ENCODE measurements around the gene PRKAG2.

The PRKAG2 gene

DNA sequence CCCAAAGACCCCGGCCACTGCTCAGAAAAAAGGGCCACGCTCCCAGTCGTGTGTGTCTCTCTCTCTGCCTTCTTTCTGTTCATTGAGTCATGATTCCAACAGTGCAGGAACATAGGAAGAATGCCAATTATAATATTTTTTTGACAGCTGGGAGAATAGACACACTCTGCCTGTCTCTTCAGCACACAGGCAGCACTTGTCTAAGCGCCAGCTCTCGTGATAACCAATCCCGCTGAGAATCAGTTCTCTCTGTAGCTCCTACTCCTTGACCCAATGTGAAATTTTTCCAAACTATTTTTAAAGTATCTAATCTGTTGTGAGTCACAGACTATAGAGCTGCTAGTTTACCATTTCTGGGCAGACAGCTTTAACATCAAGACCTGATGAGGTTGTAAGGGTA, 211.5 kb downstream of the PRKAG2 start:
- Histone ChIP-seq H3K4me1 (ENCODE audit: insufficient read depth, low read length) (peaks cover 12% of the 10 kb centered on the region), H2AFZ (ENCODE audit: low read depth, low read length) (no peak overlapping the region), H3K4me3 (ENCODE audit: low read length) (no peak overlapping the region)

DNA sequence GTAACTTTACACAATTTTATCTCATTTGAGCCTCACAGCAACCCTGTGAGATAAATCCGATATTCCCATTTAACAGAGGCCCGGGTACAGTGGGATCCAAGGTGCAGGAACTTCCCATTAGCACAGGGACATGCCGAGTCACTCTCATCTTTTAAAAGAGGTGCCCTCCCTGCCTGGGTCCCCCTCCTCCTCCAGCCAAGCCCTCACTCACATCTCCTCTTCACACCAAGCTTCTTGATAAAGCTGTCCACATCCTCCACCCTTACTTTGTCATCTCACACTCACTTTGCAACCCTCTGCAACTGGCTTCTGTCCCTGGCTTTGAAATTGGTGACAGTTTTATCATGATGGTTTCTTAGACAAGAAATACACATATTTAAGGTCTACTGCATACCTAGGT, 212.6 kb downstream of the PRKAG2 start:
- Histone ChIP-seq H3K36me3 (ENCODE audit: insufficient read depth, low read length) (no peaks in the 10 kb centered on the region), H3K4me1 (ENCODE audit: insufficient read depth, low read length) (peaks cover 12% of the 10 kb centered on the region), H3K27me3 (ENCODE audit: insufficient read depth, low read length) (no peaks in the 10 kb centered on the region), H2AFZ (ENCODE audit: low read depth, low read length) (no peak overlapping the region), H3K9me3 (ENCODE audit: low read length) (no peaks in the 10 kb centered on the region), H3K4me3 (ENCODE audit: low read length) (no peak overlapping the region)

More for the DNA sequence above, 211.5 kb downstream of the PRKAG2 start:
- Histone ChIP-seq H3K9me3 (ENCODE audit: low read length) (no peaks in the 10 kb centered on the region), H3K27me3 (ENCODE audit: insufficient read depth, low read length) (no peaks in the 10 kb centered on the region), H3K36me3 (ENCODE audit: insufficient read depth, low read length) (no peaks in the 10 kb centered on the region)

DNA sequence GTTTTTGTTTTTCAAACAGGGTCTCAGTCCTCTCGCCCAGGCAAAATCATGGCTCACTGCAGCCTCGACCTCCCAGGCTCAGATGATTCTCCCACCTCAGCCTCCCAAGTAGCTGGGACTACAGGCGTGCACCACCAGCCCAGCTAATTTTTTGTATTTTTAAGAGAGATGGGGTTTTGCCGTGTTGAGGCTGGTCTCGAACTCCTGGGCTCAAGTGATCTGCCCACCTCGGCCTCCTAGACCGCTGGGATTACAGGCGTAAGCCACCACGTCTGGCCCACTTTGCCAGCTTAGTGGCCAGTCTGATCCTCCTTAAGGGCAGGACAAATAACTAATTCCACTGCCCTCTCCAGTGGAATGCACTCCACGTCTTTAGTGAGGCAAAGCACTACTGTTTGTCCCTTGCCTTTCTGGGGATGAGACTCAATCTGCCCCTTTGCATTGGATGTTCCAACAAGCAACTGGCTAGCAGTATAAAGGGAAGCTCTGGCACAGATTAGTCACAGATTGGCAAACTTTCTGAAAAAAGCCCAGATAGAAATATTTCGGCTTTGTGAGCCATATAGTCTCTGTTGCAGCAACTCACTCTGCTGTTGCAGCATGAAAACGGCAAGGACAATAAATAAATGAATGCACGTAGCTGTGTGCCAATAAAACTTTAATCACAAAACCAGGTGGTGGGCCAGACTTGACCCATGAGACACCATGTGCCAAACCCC, 213.4 kb downstream of the PRKAG2 start:
- no peaks in the 10 kb centered on the region for H3K27me3 ChIP-seq (ENCODE audit: insufficient read depth, low read length)
- H3K36me3 ChIP-seq (ENCODE audit: insufficient read depth, low read length): no peaks in the 10 kb centered on the region
- H2AFZ ChIP-seq (ENCODE audit: low read depth, low read length): no peak overlapping the region
- H3K4me3 ChIP-seq (ENCODE audit: low read length): no peak overlapping the region
- no peaks in the 10 kb centered on the region for H3K9me3 ChIP-seq (ENCODE audit: low read length)
- H3K4me1 ChIP-seq (ENCODE audit: insufficient read depth, low read length): peaks cover 12% of the 10 kb centered on the region

DNA sequence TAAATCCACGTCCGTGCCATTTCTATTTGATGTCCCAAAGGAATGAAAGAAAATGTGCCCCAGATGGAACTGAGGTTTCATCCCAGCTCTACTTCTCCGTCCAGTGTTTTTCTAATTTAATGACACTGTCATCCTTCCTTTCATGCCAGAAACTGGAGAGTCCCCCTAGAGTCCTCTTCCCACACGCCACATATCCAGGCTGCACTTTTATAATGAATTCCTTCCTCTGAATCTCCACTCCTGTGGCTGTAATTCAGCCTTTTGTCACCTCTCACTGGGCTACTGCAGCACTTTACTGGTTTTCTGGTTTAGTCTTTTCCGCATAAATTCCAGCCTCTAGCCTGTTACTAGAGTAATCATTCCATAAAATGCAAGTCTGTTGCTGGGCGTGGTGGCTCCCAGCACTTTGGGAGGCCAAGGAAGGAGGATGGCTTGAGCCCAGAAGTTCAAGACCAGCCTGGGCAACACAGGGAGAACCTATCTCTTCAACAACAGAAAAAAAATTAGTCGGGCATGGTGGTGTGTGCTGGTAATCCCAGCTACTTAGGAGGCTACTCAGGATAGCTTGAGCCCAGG, 214.6 kb downstream of the PRKAG2 start:
- Histone ChIP-seq H3K4me3 (ENCODE audit: low read length) (no peak overlapping the region), H3K9me3 (ENCODE audit: low read length) (no peaks in the 10 kb centered on the region), H3K27me3 (ENCODE audit: insufficient read depth, low read length) (no peaks in the 10 kb centered on the region), H3K36me3 (ENCODE audit: insufficient read depth, low read length) (no peaks in the 10 kb centered on the region), H2AFZ (ENCODE audit: low read depth, low read length) (no peak overlapping the region), H3K4me1 (ENCODE audit: insufficient read depth, low read length) (peaks cover 12% of the 10 kb centered on the region)

DNA sequence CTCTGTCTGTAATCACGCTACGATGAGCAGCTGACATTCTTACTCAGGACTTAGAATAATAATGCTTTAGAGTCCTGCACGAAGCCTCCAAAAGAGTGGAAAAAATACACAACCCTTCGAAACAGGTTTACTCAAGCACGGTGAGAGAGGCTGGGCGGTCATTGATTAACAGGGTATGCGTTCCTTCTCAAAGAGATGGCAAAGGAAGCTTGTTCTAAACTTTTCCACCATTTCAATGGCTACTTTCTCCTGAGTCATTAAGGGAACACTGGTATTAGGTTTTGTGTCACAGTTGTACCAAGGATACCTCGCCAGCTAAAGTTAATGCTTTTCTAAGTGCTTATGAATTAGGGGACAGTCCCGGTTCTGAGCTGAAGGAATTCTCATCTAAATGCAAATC, 215.3 kb downstream of the PRKAG2 start:
- peaks cover 12% of the 10 kb centered on the region for H3K4me1 ChIP-seq (ENCODE audit: insufficient read depth, low read length)
- no peak overlapping the region for H2AFZ ChIP-seq (ENCODE audit: low read depth, low read length)
- no peak overlapping the region for H3K4me3 ChIP-seq (ENCODE audit: low read length)
- H3K27me3 ChIP-seq (ENCODE audit: insufficient read depth, low read length): no peaks in the 10 kb centered on the region
- no peaks in the 10 kb centered on the region for H3K9me3 ChIP-seq (ENCODE audit: low read length)
- H3K36me3 ChIP-seq (ENCODE audit: insufficient read depth, low read length): no peaks in the 10 kb centered on the region

DNA sequence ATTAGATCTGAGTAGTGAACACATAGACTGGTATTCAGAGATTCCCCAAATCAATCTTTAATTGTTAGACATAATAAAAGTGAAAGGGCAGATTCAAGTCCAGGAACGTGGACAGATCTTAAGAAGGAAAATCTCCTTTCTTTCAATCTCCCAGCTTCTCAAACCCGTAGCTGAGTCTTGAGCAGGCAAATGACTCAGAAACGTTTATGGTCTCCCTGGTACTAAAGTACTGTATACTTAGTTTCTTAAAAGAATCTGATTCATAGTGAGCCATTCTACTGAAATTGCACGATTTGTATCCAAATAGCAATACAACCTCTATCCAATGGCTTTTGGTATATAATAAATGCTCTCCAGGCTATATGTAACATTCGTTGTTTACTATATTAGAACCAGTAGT, 216.8 kb downstream of the PRKAG2 start:
- no peak overlapping the region for H2AFZ ChIP-seq (ENCODE audit: low read depth, low read length)
- no peaks in the 10 kb centered on the region for H3K36me3 ChIP-seq (ENCODE audit: insufficient read depth, low read length)
- H3K4me3 ChIP-seq (ENCODE audit: low read length): no peak overlapping the region
- H3K4me1 ChIP-seq (ENCODE audit: insufficient read depth, low read length): peaks cover 3% of the 10 kb centered on the region
- no peaks in the 10 kb centered on the region for H3K9me3 ChIP-seq (ENCODE audit: low read length)
- no peaks in the 10 kb centered on the region for H3K27me3 ChIP-seq (ENCODE audit: insufficient read depth, low read length)

DNA sequence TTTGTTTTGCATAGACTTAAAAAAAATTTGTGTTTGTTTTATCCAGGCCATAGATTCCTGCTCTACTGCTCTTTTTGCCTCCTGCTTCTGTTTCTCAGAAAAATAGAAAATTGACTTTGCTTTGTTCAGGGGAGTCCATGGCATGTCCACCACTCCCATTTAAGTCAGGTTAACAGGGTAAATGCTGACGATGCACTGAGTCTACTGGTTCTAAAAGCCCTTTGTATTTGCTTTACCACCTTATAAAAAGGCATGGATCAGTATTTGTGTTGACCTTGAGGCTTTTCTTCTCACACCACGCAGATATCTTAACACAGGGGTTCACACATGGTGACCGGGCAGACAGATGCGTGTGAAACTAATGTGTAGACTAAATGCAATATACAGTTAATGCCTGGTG, 217.7 kb downstream of the PRKAG2 start:
- Histone ChIP-seq H3K27me3 (ENCODE audit: insufficient read depth, low read length) (no peaks in the 10 kb centered on the region), H2AFZ (ENCODE audit: low read depth, low read length) (no peak overlapping the region), H3K4me1 (ENCODE audit: insufficient read depth, low read length) (no peaks in the 10 kb centered on the region), H3K4me3 (ENCODE audit: low read length) (no peak overlapping the region), H3K9me3 (ENCODE audit: low read length) (no peaks in the 10 kb centered on the region), H3K36me3 (ENCODE audit: insufficient read depth, low read length) (no peaks in the 10 kb centered on the region)

DNA sequence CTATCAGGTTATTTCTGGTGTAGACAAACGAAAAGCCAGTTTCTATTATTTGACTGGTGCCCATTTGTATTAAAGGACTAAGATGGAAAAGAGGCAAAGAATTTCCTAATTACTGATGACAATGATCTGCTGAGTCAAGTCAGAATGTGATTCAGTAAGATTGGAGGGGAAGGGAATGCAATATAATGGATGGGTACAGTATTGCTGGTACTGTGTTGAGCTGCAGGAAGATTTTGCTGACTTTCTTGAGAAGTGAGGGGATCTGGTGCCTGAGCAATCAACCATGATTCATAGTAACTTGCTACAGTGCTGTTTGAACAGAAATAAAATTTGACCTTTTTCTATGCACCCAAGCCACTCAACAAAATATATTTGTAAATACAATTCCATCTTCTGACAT, 218.1 kb downstream of the PRKAG2 start:
- no peaks in the 10 kb centered on the region for H3K27me3 ChIP-seq (ENCODE audit: insufficient read depth, low read length)
- no peaks in the 10 kb centered on the region for H3K9me3 ChIP-seq (ENCODE audit: low read length)
- no peaks in the 10 kb centered on the region for H3K36me3 ChIP-seq (ENCODE audit: insufficient read depth, low read length)
- no peaks in the 10 kb centered on the region for H3K4me1 ChIP-seq (ENCODE audit: insufficient read depth, low read length)
- no peak overlapping the region for H3K4me3 ChIP-seq (ENCODE audit: low read length)
- H2AFZ ChIP-seq (ENCODE audit: low read depth, low read length): no peak overlapping the region

DNA sequence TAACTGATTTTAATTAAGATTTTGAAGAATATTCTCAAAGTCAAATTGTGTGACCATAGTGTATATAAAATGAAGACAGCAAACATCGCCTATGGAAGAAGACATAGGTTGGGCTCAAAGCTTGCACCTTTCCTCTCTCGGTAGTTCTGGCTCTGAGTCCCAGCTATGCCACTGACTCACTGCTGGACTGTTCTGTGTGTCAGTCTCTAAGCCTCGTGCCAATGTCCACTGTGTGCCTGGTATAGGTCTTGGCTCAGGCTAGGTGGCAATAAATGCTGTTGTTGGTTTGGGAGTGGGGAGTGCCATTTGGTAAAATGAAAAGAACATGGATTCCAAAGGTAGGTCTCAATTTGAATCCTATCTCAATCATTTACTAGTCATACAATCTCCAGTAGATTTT, 219.7 kb downstream of the PRKAG2 start:
- Histone ChIP-seq H2AFZ (ENCODE audit: low read depth, low read length) (no peak overlapping the region), H3K36me3 (ENCODE audit: insufficient read depth, low read length) (no peaks in the 10 kb centered on the region), H3K4me3 (ENCODE audit: low read length) (no peak overlapping the region), H3K4me1 (ENCODE audit: insufficient read depth, low read length) (no peaks in the 10 kb centered on the region), H3K27me3 (ENCODE audit: insufficient read depth, low read length) (no peaks in the 10 kb centered on the region), H3K9me3 (ENCODE audit: low read length) (no peaks in the 10 kb centered on the region)

DNA sequence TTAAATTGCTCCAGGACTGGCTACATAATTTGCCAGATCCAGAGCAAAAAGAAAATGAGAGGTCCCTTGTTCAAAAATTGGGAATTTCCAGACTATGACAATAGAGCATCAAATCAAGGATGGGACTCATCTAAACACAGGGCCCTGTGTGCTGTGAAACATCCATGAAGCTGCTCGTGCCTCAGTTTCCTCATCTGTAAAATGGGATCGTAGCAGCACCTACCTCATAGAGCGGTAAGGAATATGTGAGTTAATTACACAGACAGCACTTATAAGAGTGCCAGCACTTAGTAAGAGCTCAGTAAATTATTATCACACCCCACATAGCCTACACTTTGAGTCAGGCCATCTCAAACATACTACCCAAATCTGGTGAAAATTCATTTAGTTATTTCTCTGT, 221.4 kb downstream of the PRKAG2 start:
- H3K27me3 ChIP-seq (ENCODE audit: insufficient read depth, low read length): no peaks in the 10 kb centered on the region
- no peak overlapping the region for H3K4me3 ChIP-seq (ENCODE audit: low read length)
- H3K36me3 ChIP-seq (ENCODE audit: insufficient read depth, low read length): no peaks in the 10 kb centered on the region
- no peaks in the 10 kb centered on the region for H3K9me3 ChIP-seq (ENCODE audit: low read length)
- no peak overlapping the region for H2AFZ ChIP-seq (ENCODE audit: low read depth, low read length)
- H3K4me1 ChIP-seq (ENCODE audit: insufficient read depth, low read length): no peaks in the 10 kb centered on the region

DNA sequence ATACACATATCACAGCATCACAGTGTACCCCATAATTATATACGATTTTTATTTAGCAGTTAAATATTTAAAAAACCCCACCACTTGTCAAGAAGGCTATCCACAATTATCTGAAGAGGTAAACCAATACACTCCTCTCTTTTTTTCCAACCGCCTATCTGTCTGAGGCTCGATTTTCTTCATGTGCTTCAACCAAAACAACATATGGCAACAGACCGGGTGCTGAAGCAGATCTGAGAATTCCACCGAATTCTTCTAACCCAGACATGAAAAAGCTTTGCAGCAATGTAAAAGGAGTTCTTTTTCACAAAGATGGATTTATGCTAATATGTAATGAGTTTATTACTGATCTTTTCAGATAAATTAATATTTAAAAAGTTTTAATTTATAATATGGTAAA, 224.8 kb downstream of the PRKAG2 start:
- H3K9me3 ChIP-seq (ENCODE audit: low read length): no peaks in the 10 kb centered on the region
- no peak overlapping the region for H2AFZ ChIP-seq (ENCODE audit: low read depth, low read length)

DNA sequence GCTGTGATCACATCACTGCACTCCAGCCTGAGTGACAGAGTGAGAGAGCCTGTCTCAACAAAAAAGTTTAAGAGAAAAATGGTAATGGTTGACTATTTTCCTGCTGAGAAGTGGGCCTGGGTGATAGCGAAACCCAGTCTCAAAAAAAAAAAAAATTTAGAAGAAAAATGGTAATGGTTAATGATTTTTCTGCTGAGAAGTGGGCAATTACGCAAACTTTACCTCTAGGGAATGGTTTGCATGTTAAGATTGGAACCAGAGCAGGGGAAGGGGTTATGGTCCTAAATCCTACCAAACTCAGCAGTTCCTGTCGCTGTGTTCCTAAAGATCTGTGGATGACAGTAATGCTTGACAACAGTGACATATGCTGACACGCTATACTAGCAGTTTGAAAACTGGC, 226.8 kb downstream of the PRKAG2 start:
- H3K27me3 ChIP-seq (ENCODE audit: insufficient read depth, low read length): no peaks in the 10 kb centered on the region
- no peak overlapping the region for H2AFZ ChIP-seq (ENCODE audit: low read depth, low read length)
- no peaks in the 10 kb centered on the region for H3K4me1 ChIP-seq (ENCODE audit: insufficient read depth, low read length)
- no peaks in the 10 kb centered on the region for H3K36me3 ChIP-seq (ENCODE audit: insufficient read depth, low read length)
- H3K9me3 ChIP-seq (ENCODE audit: low read length): peaks cover under 1% of the 10 kb centered on the region
- no peak overlapping the region for H3K4me3 ChIP-seq (ENCODE audit: low read length)

More for the DNA sequence above, 224.8 kb downstream of the PRKAG2 start:
- no peaks in the 10 kb centered on the region for H3K27me3 ChIP-seq (ENCODE audit: insufficient read depth, low read length)
- H3K4me1 ChIP-seq (ENCODE audit: insufficient read depth, low read length): no peaks in the 10 kb centered on the region
- no peak overlapping the region for H3K4me3 ChIP-seq (ENCODE audit: low read length)
- H3K36me3 ChIP-seq (ENCODE audit: insufficient read depth, low read length): no peaks in the 10 kb centered on the region

DNA sequence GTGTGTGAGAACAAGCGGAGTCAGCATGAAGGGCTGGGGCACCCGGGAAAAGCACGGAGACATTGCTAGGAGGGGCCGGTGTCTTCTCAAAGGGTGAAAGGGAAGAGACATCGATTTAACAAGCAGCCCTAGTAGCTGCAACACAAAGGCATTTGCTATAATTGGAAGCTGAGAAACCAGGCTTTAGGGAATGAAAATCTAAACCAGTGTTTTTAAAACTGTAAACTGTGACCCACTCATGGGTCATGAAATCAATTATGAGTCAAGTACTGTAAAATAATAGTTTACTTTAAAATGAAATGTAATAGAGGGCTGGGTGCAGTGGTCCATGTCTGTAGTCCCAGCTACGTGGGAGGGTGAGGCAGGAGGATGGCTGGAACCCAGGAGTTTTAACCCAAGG, 228.5 kb downstream of the PRKAG2 start:
- Histone ChIP-seq H3K4me3 (ENCODE audit: low read length) (no peak overlapping the region), H3K4me1 (ENCODE audit: insufficient read depth, low read length) (no peaks in the 10 kb centered on the region), H3K36me3 (ENCODE audit: insufficient read depth, low read length) (no peaks in the 10 kb centered on the region), H3K9me3 (ENCODE audit: low read length) (peaks cover 3% of the 10 kb centered on the region), H2AFZ (ENCODE audit: low read depth, low read length) (no peak overlapping the region), H3K27me3 (ENCODE audit: insufficient read depth, low read length) (no peaks in the 10 kb centered on the region)

DNA sequence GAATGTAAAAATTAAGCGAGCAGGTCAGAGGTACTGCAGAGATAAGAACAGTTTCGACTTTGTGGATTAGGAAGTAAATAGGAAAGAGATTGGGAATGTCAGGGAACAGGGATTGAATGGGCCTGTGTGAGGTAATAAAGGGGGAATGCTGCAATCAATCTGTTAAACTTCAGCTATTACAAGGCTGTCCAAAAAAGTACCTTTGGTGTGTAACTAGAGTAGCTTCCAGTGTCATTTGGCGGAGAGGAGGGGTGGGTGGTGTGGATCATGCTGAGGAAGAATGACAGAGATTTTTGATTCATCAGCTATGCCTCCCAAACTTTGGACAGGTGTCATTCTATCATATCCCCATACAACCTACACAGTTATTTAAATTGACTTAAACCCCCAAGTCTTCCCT, 229.0 kb downstream of the PRKAG2 start:
- Histone ChIP-seq H3K9me3 (ENCODE audit: low read length) (peaks cover 3% of the 10 kb centered on the region), H3K4me1 (ENCODE audit: insufficient read depth, low read length) (no peaks in the 10 kb centered on the region), H3K36me3 (ENCODE audit: insufficient read depth, low read length) (no peaks in the 10 kb centered on the region), H3K4me3 (ENCODE audit: low read length) (no peak overlapping the region), H3K27me3 (ENCODE audit: insufficient read depth, low read length) (no peaks in the 10 kb centered on the region), H2AFZ (ENCODE audit: low read depth, low read length) (no peak overlapping the region)
